ENCODE measurements around the gene CMPK2. TPM values are rescaled to one million over a fixed set of nuclear protein-coding genes. Genes with fewer than 3 reads are reported as not detected.
"Not testable (repeated sequence)": the region's sequence is repeated elsewhere in the genome, so short reads cannot be mapped to it uniquely, and the experiment has no call there.

CMPK2 gene
- total RNA-seq: 1 to 10 TPM; 2.0 to 2.6 TPM

GRCh38 chr2:6865346-6866274 lies at the start of gene CMPK2:
Gene CMPK2, minus strand, starts transcription at chr2:6865907. Its CDS starts 211 bp downstream, at chr2:6865696.
- Mint-ChIP-seq H3K4me3 (peak within 1 kb of the TSS; percentile 91), H3K9me3 (peaks cover 3% of the 10 kb centered on the region), H3K4me1 (peaks cover 12% of the 10 kb centered on the region), H3K27ac (peak within 1 kb of the TSS; percentile 84), H3K27me3 (no peaks in the 10 kb centered on the region), H3K36me3 (ENCODE audit: low read depth) (peaks cover 23% of the 10 kb centered on the region)
- peak; percentile 82 for ATAC-seq (replicated peaks)

GRCh38 chr2:6915399-6915798 lies 49.7 kb upstream of the CMPK2 start:
- H3K27ac Mint-ChIP-seq: no peak overlapping the region
- H3K9me3 Mint-ChIP-seq: no peaks in the 10 kb centered on the region
- peak overlapping the region; percentile 62 for H3K4me3 Mint-ChIP-seq
- no peaks in the 10 kb centered on the region for H3K27me3 Mint-ChIP-seq
- ATAC-seq (replicated peaks): no peak
- H3K36me3 Mint-ChIP-seq (ENCODE audit: low read depth): peaks cover 7% of the 10 kb centered on the region
- H3K4me1 Mint-ChIP-seq: peaks cover 42% of the 10 kb centered on the region

- Mint-ChIP-seq H3K36me3 (ENCODE audit: low read depth) (peaks cover 10% of the 10 kb centered on the region), H3K27me3 (no peaks in the 10 kb centered on the region), H3K9me3 (no peaks in the 10 kb centered on the region), H3K4me3 (peak overlapping the region; percentile 62), H3K4me1 (peaks cover 48% of the 10 kb centered on the region), H3K27ac (peak overlapping the region; percentile 71)
- peak; percentile 41 for ATAC-seq (replicated peaks)
These were observed 49.1 kb upstream of the CMPK2 start for GRCh38 chr2:6914828-6915227.

- Mint-ChIP-seq H3K9me3 (peaks cover 4% of the 10 kb centered on the region), H3K4me1 (peaks cover 52% of the 10 kb centered on the region), H3K4me3 (peak overlapping the region; percentile 67), H3K36me3 (ENCODE audit: low read depth) (peaks cover 6% of the 10 kb centered on the region), H3K27ac (peak overlapping the region; percentile 85), H3K27me3 (no peaks in the 10 kb centered on the region)
- ATAC-seq (replicated peaks): peak; percentile 27
These were observed 47.9 kb upstream of the CMPK2 start for GRCh38 chr2:6913415-6914157.

GRCh38 chr2:6911721-6912120 lies 46.0 kb upstream of the CMPK2 start:
- peak overlapping the region; percentile 67 for H3K4me3 Mint-ChIP-seq
- peak overlapping the region; percentile 85 for H3K27ac Mint-ChIP-seq
- H3K36me3 Mint-ChIP-seq (ENCODE audit: low read depth): peaks cover 6% of the 10 kb centered on the region

GRCh38 chr2:6909431-6910385 lies 44.0 kb upstream of the CMPK2 start:
- Mint-ChIP-seq H3K36me3 (ENCODE audit: low read depth) (peaks cover 6% of the 10 kb centered on the region), H3K4me3 (peak overlapping the region; percentile 67), H3K9me3 (peaks cover 4% of the 10 kb centered on the region), H3K4me1 (peaks cover 64% of the 10 kb centered on the region), H3K27me3 (no peaks in the 10 kb centered on the region), H3K27ac (peak overlapping the region; percentile 85)
- peak; percentile 68 for ATAC-seq (replicated peaks)

More at GRCh38 chr2:6911721-6912120, 46.0 kb upstream of the CMPK2 start:
- H3K27me3 Mint-ChIP-seq: no peaks in the 10 kb centered on the region
- peaks cover 62% of the 10 kb centered on the region for H3K4me1 Mint-ChIP-seq
- H3K9me3 Mint-ChIP-seq: peaks cover 4% of the 10 kb centered on the region
- no peak for ATAC-seq (replicated peaks)

- H3K9me3 Mint-ChIP-seq: peaks cover 7% of the 10 kb centered on the region
- peak overlapping the region; percentile 85 for H3K27ac Mint-ChIP-seq
- H3K36me3 Mint-ChIP-seq (ENCODE audit: low read depth): peaks cover 6% of the 10 kb centered on the region
- no peaks in the 10 kb centered on the region for H3K27me3 Mint-ChIP-seq
- H3K4me3 Mint-ChIP-seq: peak overlapping the region; percentile 67
- peaks cover 53% of the 10 kb centered on the region for H3K4me1 Mint-ChIP-seq
- peak; percentile 8 for ATAC-seq (replicated peaks)
These were observed 42.6 kb upstream of the CMPK2 start for GRCh38 chr2:6908291-6908690.

GRCh38 chr2:6906165-6906741 lies 40.5 kb upstream of the CMPK2 start:
- peak overlapping the region; percentile 67 for H3K4me3 Mint-ChIP-seq
- peak overlapping the region; percentile 91 for H3K27ac Mint-ChIP-seq
- peaks cover 14% of the 10 kb centered on the region for H3K9me3 Mint-ChIP-seq
- H3K4me1 Mint-ChIP-seq: peaks cover 39% of the 10 kb centered on the region
- no peaks in the 10 kb centered on the region for H3K27me3 Mint-ChIP-seq
- peak; percentile 84 for ATAC-seq (replicated peaks)
- peaks cover 6% of the 10 kb centered on the region for H3K36me3 Mint-ChIP-seq (ENCODE audit: low read depth)

GRCh38 chr2:6905668-6906067 lies 40.0 kb upstream of the CMPK2 start:
- Mint-ChIP-seq H3K27ac (peak overlapping the region; percentile 91), H3K27me3 (no peaks in the 10 kb centered on the region), H3K4me3 (peak overlapping the region; percentile 67), H3K36me3 (ENCODE audit: low read depth) (peaks cover 6% of the 10 kb centered on the region), H3K9me3 (peaks cover 14% of the 10 kb centered on the region), H3K4me1 (peaks cover 36% of the 10 kb centered on the region)
- ATAC-seq (replicated peaks): no peak

GRCh38 chr2:6902581-6902980 lies 36.9 kb upstream of the CMPK2 start:
- not testable (repeated sequence) for H3K4me3 Mint-ChIP-seq; H3K36me3 Mint-ChIP-seq (ENCODE audit: low read depth); H3K27me3 Mint-ChIP-seq; ATAC-seq (replicated peaks); H3K27ac Mint-ChIP-seq
- Mint-ChIP-seq H3K4me1 (peaks cover 15% of the 10 kb centered on the region), H3K9me3 (peaks cover 11% of the 10 kb centered on the region)

GRCh38 chr2:6896930-6897759 lies 31.4 kb upstream of the CMPK2 start:
- peaks cover 5% of the 10 kb centered on the region for H3K9me3 Mint-ChIP-seq
- H3K27ac Mint-ChIP-seq: no peak overlapping the region
- no peaks in the 10 kb centered on the region for H3K4me1 Mint-ChIP-seq
- no peaks in the 10 kb centered on the region for H3K27me3 Mint-ChIP-seq
- peak; percentile 37 for ATAC-seq (replicated peaks)
- no peak overlapping the region for H3K4me3 Mint-ChIP-seq
- H3K36me3 Mint-ChIP-seq (ENCODE audit: low read depth): peaks cover 6% of the 10 kb centered on the region

- no peak for ATAC-seq (replicated peaks)
- no peaks in the 10 kb centered on the region for H3K9me3 Mint-ChIP-seq
- peaks cover 6% of the 10 kb centered on the region for H3K36me3 Mint-ChIP-seq (ENCODE audit: low read depth)
- H3K27me3 Mint-ChIP-seq: no peaks in the 10 kb centered on the region
- no peak overlapping the region for H3K4me3 Mint-ChIP-seq
- no peak overlapping the region for H3K27ac Mint-ChIP-seq
- H3K4me1 Mint-ChIP-seq: no peaks in the 10 kb centered on the region
These were observed 28.3 kb upstream of the CMPK2 start for GRCh38 chr2:6893876-6894482.
